ENCODE measurements around the gene KMT5B.

DNA sequence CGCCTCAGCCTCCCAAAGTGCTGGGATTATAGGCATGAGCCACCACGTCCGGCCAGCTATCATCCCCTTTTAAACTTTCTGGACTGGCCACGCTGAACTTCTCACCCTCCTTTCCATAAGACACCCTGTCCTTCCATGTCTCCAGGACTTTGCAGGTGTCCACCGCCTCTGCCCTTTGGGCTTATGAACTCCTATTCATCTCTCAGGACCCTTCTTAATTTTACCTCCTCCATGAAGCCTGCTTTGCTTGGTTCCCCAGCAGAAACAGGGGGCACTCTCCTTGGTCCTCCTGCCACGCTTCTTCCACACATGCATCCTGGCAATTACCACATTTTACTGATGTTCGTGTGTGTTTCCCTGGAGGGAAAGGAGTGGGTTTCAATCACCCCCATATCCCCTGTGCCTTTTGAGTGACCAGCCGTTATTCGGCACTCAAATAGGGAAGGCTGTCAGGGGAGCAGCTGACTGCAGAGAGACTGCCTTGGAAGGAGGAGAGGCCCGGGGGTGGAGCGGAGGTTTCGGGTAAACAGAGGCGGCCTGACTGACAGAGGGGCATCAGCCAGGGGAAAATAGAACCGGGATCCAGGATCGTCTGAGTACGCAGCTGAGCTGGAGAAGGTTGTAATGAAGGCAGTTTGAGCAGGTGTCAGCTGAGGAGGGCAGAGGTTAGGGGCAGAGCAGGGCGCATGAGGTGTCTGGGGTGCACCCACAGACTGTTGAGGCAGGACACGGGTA, 64.9 kb downstream of the KMT5B start:
- TF ChIP-seq CTCF (conservative IDR thresholded peaks at IDR 0.05 in 1 of 2, IDR thresholded peaks at IDR 0.05 in 1 of 2; ENCODE audit: low read depth in 1 of 2, low read length in 2 of 2) = no peak
- no peak for TF ChIP-seq EZH2 (IDR thresholded peaks at IDR 0.05; ENCODE audit: low read length, missing control alignments)

All from fibroblast of lung (primary cell).